ENCODE results near the gene UBL3. TPM values are rescaled to one million over a fixed set of nuclear protein-coding genes. Genes with fewer than 3 reads are reported as not detected.

The UBL3 gene
- total and polyA plus RNA-seq, 2 of the 8 experiments (the other 6 are each of a cell fraction or from before 2014, with no cell fraction given) = 5.3 to 16.1 TPM

DNA sequence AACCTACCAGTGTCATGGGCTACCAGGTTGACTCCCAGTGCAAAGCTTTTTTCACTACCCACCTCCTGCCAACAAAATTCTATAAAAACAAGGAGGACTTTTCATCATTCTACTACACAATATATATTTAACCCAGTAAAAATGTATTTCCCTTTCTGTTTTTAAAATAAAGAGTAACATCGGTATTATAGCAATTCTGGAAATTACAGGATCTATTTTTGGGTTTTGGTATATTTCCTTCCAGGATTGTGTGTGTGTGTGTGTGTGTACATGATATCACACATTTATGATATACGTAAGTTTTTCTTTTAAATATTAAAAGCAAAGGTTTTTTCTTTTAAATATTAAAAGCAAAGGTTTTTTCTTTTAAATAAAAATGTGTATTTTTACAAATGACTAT is 6.0 kb upstream of the UBL3 start (continued):
- TF ChIP-seq GABPA (IDR thresholded peaks at IDR 0.05; ENCODE audit: borderline replicate concordance, insufficient read depth, low read length) (no peak), SIX5 (IDR thresholded peaks at IDR 0.05; ENCODE audit: low read depth, low read length) (no peak)
